Measurements from ENCODE around the gene PRPS1.

Gene PRPS1

DNA sequence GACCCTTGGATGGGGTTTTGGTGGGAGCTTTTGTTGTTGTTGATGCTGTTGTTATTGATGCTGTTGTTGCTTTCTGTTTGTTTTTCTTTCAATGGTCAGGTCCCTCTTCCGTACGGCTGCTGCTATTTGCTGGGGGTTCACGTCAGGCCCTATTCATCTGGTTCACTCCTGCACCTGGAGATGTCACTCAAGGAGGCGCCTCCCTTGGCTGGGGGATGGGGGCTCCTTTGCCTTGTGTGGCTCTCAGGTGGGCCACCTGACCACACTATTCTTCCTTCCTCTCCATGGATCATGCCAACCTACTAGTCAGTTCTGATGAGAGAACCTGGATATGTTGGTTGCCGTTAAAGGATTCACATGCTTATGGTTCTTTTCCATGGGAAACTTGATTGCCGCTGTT lies 39.1 kb upstream of the PRPS1 start:
- POLR2A ChIA-PET = no interaction called here
- Histone ChIP-seq H3K9me3 (ENCODE audit: control insufficient read depth, insufficient read depth, low read depth, low read length) (no peaks in the 10 kb centered on the region), H3K36me3 (ENCODE audit: control insufficient read depth in 2 of 2, insufficient read depth in 1 of 2, low read length in 2 of 2) (no peaks in the 10 kb centered on the region), H3K27ac (ENCODE audit: extremely low read depth, low read depth, low read length) (no peak overlapping the region), H3K4me3 (ENCODE audit: low read depth, low read length) (no peak overlapping the region), H3K4me1 (ENCODE audit: control insufficient read depth, insufficient read depth, low read length) (no peaks in the 10 kb centered on the region)
- CTCF ChIA-PET = interaction anchor here (0.8 kb wide), 1 partner anchor 10 kb away, joined by 6 read pairs; no protein-coding TSS in a partner anchor
- TF ChIP-seq ZNF426 (tag by site-specific recombination; IDR thresholded peaks at IDR 0.05) (no peak), ZNF510 (tag by site-specific recombination; IDR thresholded peaks at IDR 0.05; ENCODE audit: insufficient replicate concordance) (no peak), TRIM28 (IDR thresholded peaks at IDR 0.05; ENCODE audit: borderline replicate concordance, low read length) (no peak), ZNF266 (tag by site-specific recombination; IDR thresholded peaks at IDR 0.05; ENCODE audit: low read depth) (no peak), ZNF416 (tag by site-specific recombination; IDR thresholded peaks at IDR 0.05) (no peak), KLF1 (tag by site-specific recombination; IDR thresholded peaks at IDR 0.05) (no peak), SETDB1 (IDR thresholded peaks at IDR 0.05; ENCODE audit: insufficient read length, low read length) (no peak), ZNF76 (tag by site-specific recombination; IDR thresholded peaks at IDR 0.05; ENCODE audit: borderline replicate concordance, low read depth) (no peak), ZNF548 (tag by site-specific recombination; IDR thresholded peaks at IDR 0.05) (no peak), IKZF3 (tag by site-specific recombination; IDR thresholded peaks at IDR 0.05) (no peak), KLF7 (tag by site-specific recombination; IDR thresholded peaks at IDR 0.05; ENCODE audit: borderline replicate concordance) (no peak)
- TF ChIP-seq, protein P1, sequence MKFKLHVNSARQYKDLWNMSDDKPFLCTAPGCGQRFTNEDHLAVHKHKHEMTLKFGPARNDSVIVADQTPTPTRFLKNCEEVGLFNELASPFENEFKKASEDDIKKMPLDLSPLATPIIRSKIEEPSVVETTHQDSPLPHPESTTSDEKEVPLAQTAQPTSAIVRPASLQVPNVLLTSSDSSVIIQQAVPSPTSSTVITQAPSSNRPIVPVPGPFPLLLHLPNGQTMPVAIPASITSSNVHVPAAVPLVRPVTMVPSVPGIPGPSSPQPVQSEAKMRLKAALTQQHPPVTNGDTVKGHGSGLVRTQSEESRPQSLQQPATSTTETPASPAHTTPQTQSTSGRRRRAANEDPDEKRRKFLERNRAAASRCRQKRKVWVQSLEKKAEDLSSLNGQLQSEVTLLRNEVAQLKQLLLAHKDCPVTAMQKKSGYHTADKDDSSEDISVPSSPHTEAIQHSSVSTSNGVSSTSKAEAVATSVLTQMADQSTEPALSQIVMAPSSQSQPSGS (tag by site-specific recombination; IDR thresholded peaks at IDR 0.05; ENCODE audit: low read depth) = no peak
- TF ChIP-seq, protein P2, sequence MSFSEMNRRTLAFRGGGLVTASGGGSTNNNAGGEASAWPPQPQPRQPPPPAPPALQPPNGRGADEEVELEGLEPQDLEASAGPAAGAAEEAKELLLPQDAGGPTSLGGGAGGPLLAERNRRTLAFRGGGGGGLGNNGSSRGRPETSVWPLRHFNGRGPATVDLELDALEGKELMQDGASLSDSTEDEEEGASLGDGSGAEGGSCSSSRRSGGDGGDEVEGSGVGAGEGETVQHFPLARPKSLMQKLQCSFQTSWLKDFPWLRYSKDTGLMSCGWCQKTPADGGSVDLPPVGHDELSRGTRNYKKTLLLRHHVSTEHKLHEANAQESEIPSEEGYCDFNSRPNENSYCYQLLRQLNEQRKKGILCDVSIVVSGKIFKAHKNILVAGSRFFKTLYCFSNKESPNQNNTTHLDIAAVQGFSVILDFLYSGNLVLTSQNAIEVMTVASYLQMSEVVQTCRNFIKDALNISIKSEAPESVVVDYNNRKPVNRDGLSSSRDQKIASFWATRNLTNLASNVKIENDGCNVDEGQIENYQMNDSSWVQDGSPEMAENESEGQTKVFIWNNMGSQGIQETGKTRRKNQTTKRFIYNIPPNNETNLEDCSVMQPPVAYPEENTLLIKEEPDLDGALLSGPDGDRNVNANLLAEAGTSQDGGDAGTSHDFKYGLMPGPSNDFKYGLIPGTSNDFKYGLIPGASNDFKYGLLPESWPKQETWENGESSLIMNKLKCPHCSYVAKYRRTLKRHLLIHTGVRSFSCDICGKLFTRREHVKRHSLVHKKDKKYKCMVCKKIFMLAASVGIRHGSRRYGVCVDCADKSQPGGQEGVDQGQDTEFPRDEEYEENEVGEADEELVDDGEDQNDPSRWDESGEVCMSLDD (tag by site-specific recombination; IDR thresholded peaks at IDR 0.05) = no peak
- TF ChIP-seq, protein P3, sequence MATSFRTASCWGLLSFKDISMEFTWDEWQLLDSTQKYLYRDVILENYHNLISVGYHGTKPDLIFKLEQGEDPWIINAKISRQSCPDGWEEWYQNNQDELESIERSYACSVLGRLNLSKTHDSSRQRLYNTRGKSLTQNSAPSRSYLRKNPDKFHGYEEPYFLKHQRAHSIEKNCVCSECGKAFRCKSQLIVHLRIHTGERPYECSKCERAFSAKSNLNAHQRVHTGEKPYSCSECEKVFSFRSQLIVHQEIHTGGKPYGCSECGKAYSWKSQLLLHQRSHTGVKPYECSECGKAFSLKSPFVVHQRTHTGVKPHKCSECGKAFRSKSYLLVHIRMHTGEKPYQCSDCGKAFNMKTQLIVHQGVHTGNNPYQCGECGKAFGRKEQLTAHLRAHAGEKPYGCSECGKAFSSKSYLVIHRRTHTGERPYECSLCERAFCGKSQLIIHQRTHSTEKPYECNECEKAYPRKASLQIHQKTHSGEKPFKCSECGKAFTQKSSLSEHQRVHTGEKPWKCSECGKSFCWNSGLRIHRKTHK (tag by site-specific recombination; IDR thresholded peaks at IDR 0.05) = no peak
- TF ChIP-seq, protein P4, sequence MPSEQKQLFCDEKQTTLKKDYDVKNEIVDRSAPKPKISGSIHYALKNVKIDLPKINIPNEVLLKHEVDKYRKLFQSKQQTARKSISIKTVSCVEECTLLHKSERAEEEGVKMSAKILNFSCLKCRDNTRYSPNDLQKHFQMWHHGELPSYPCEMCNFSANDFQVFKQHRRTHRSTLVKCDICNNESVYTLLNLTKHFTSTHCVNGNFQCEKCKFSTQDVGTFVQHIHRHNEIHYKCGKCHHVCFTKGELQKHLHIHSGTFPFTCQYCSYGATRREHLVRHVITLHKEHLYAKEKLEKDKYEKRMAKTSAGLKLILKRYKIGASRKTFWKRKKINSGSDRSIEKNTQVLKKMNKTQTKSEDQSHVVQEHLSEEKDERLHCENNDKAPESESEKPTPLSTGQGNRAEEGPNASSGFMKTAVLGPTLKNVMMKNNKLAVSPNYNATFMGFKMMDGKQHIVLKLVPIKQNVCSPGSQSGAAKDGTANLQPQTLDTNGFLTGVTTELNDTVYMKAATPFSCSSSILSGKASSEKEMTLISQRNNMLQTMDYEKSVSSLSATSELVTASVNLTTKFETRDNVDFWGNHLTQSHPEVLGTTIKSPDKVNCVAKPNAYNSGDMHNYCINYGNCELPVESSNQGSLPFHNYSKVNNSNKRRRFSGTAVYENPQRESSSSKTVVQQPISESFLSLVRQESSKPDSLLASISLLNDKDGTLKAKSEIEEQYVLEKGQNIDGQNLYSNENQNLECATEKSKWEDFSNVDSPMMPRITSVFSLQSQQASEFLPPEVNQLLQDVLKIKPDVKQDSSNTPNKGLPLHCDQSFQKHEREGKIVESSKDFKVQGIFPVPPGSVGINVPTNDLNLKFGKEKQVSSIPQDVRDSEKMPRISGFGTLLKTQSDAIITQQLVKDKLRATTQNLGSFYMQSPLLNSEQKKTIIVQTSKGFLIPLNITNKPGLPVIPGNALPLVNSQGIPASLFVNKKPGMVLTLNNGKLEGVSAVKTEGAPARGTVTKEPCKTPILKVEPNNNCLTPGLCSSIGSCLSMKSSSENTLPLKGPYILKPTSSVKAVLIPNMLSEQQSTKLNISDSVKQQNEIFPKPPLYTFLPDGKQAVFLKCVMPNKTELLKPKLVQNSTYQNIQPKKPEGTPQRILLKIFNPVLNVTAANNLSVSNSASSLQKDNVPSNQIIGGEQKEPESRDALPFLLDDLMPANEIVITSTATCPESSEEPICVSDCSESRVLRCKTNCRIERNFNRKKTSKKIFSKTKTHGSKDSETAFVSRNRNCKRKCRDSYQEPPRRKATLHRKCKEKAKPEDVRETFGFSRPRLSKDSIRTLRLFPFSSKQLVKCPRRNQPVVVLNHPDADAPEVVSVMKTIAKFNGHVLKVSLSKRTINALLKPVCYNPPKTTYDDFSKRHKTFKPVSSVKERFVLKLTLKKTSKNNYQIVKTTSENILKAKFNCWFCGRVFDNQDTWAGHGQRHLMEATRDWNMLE (tag by site-specific recombination; conservative IDR thresholded peaks at IDR 0.05; ENCODE audit: low read depth) = no peak

Measured in HEK293 (cell line).